ENCODE results near the gene STX16. TPM values are rescaled to one million over a fixed set of nuclear protein-coding genes. Genes with fewer than 3 reads are reported as not detected.
A peak's percentile ranks its signal among the peaks of the same experiment; 100 is the strongest.
"Not testable (repeated sequence)": the region's sequence is repeated elsewhere in the genome, so short reads cannot be mapped to it uniquely, and the experiment has no call there.

The STX16 gene
- total RNA-seq, 1 donor from 2014 or later, result 23.8 TPM

GRCh38 chr20:58633161-58634053 is 17.7 kb upstream of the STX16 start:
- intact Hi-C loops (cut with DNase I), result no loop called here
- ATAC-seq (no peak), DNase-seq (ENCODE audit: missing footprints) (no peak)

GRCh38 chr20:58634059-58634458 is 17.0 kb upstream of the STX16 start:
- intact Hi-C loops (cut with DNase I), result no loop called here
- ATAC-seq (no peak), DNase-seq (ENCODE audit: missing footprints) (no peak)

GRCh38 chr20:58634521-58635278 is 16.4 kb upstream of the STX16 start:
- ATAC-seq (no peak), DNase-seq (ENCODE audit: missing footprints) (no peak)
- intact Hi-C loops (cut with DNase I), result no loop called here

GRCh38 chr20:58635279-58635665 is 15.8 kb upstream of the STX16 start:
- no peak for DNase-seq (ENCODE audit: missing footprints)
- intact Hi-C loops (cut with DNase I), result no loop called here
- no peak for ATAC-seq

DNA sequence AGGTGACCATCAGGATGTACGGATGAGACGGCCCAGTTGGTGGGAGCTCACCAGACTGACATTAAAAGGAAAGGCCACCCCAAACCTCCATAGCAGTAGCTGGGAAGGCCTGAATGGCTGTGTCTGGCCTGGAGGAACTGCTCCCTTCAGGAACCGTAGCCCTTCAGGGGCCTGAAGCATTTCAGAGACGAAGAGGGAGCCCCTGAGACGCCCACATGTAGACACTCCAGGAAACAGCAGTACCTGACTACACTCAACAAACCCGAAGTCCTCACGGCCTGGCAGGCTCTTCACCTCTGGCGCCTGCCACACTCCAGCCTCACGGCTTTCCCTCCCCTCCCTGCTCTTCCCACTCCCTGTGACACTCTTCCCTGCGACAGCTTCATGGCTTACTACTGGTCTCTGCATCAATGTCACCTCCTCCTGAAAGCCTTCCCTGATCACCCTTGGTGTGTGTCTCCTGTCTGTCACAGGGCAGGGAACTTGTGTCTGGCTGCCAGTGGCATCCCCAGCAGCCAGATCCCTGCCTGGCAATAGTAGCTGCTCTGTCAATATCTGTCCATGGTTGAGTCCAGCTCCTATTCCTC is 14.6 kb upstream of the STX16 start:
- ATAC-seq (no peak), DNase-seq (ENCODE audit: missing footprints) (no peak)
- intact Hi-C loops (cut with DNase I), result no loop called here

DNA sequence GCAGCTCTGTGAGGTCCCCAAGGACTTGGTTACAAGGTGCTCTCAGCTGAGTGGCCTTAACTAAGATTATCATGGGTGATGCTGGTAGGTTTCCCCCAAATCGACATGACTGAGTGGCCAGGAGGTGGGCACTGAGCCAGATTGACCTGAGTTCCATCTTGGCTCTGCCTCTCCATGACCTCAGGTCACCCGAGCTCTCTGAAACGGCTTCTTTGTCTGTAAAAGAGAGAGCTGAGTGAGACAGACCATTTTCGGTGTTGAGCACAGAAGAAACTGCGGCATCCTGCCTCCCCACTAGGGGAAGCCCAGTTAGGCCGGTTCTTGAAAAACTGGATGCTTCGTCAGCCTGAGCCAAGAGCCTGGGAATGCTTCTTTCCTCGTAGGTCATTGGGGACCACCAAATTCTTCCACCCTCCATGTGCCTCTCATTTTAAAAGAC is 14.1 kb upstream of the STX16 start:
- peak; percentile 59 for ATAC-seq
- intact Hi-C loops (cut with DNase I), result no loop called here
- no peak for DNase-seq (ENCODE audit: missing footprints)

- DNase-seq (ENCODE audit: missing footprints) (no peak), ATAC-seq (no peak)
- intact Hi-C loops (cut with DNase I), result no loop called here
Measured at GRCh38 chr20:58637466-58638213, 13.4 kb upstream of the STX16 start.

DNA sequence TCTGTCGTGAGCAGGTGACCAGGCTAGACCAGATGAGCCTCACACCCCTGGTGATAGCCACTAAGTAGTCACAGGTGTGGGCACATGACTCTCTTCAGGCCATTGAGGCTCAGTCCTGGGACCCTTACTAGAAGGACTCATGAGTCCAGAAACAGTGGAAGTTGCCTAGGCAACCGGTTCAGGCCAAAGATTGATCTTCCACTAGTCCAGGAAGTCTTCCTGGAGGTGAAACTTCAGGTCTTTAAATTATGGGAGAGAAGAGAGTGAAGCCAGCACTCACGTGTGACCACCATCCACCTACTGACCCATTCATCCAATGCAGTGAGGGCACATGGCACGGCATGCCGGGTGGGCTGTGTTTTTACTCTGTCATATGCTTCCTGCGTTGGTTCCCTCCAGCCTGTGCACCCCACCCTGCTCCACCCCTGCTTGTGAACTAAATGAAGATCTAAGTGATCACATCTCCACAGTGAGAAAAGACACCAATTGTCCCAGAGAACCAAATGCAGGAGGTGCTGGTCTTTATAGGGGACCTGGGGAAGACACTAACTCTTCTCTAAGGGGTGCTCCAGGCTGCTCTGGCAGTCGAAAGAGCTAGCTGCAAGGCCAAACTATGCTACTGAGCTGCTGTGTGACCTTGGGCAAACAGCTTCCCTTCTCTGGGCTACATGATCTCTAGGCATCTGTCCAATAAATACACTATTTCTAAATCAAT is 12.5 kb upstream of the STX16 start:
- ATAC-seq (no peak), DNase-seq (ENCODE audit: missing footprints) (no peak)
- intact Hi-C loops (cut with DNase I), result no loop called here

DNA sequence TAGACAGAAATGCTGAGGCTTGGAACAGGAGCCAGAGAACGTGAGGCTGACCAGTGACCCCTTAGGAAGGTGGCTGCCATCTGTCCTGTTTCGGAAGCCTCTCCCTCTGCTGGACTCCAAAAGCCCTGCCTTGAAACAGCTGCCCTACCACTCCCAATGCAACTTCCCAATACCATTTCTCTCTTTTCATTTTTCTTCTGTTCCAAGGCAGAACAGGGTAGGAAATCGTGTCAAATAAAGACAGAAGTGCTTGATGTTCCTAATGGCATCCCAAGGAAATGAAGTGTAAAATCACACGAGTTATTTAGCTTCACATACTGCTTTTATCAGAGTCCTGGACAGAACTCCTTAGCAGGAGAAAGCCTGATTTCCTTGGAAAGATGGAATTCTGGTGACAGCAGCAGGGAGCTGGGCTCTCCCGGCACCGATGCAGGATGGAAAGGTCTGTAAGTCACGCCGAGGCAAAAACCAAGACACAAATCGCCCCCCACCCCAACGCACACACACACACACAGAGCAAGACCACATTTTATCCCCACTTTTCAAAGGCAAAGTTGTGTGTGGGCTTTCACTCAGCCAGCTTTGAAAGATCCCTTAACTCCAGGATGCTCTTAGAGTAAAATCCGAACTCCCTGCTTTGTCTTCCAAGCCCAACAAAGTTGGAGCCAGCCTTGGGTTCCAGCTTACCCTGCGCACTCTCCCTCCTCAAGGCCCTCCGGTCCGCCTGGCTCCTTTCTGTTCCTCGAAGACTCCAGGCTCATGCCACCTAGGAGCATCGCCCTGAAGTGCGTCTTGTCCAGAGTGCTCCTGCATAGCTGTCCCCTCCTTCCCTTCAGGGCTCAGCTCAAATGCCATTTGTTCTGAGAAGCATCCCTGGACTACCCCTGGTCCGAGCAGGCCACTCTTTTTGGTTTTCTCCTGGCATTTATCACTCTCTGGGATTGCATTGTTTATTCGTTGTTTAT is 11.6 kb upstream of the STX16 start:
- no peak for ATAC-seq
- DNase-seq (ENCODE audit: missing footprints), result no peak
- intact Hi-C loops (cut with DNase I), result no loop called here

DNA sequence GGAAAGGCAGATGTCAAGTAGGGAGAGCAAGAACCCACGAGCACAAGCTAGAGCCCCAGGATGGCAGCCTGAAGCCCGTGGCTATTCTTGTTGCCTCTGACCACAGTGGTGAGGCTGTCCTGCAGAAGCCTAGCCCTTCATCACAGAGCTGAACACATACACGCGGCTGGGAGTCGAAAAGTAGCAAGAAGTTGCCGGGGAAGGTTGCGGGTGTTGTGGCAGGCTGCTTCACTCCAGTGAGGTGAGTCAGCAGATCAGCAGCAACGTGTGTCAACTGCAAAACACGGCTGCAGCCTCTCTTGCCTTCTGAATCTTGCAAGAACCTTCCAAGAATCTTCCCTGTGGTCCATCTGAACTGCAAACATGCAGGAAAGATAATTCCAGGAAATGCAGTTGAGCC is 10.6 kb upstream of the STX16 start:
- intact Hi-C loops (cut with DNase I), result no loop called here
- DNase-seq (ENCODE audit: missing footprints), result no peak
- ATAC-seq, result no peak

DNA sequence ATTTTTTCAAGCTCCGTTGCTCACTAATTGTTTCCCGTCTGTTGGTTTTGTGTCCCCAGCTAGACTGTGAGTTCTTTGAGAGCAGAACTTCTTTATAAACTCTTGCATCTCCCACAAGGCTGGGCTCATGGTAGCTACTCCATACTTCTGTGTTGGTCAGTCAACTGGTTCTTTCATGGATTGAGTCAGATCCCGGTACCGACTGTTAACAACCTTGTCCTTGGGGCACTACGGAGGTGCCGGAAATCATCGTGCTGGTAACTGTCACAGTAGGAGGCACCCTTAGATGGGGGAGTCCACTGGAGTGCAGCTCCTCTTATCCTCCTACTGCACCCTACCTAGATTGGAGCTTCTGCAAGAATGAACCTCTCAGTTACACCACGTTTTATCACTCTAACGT is 8.6 kb upstream of the STX16 start:
- ATAC-seq, result no peak
- DNase-seq (ENCODE audit: missing footprints), result no peak
- intact Hi-C loops (cut with DNase I), result no loop called here

- intact Hi-C loops (cut with DNase I); ATAC-seq; DNase-seq (ENCODE audit: missing footprints): not testable (repeated sequence)
Measured at GRCh38 chr20:58642896-58643295, 8.2 kb upstream of the STX16 start.

GRCh38 chr20:58645412-58645968 is 5.6 kb upstream of the STX16 start:
- DNase-seq (ENCODE audit: missing footprints), result no peak
- peak; percentile 29 for ATAC-seq
- intact Hi-C loops (cut with DNase I), result no loop called here

DNA sequence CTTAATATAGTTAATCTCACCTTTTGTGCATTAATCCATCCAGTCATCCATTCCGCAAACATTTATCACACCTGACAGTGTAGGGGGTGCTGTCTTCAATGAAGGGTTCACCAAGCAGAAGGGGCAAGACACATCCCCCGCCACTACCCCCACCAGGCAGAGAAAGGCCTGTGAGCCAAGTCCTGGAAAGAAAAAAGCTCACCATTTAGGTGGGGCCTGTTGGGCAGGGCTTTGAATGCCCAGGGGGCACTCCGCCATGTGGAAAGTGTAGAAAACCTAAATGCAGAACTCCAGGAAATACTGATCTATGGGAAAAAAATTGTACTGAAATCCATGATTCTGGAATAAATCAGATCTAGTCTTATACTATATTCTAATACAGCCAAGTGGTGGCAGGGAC is 4.8 kb upstream of the STX16 start:
- intact Hi-C loops (cut with DNase I), result no loop called here
- ATAC-seq (no peak), DNase-seq (ENCODE audit: missing footprints) (no peak)

DNA sequence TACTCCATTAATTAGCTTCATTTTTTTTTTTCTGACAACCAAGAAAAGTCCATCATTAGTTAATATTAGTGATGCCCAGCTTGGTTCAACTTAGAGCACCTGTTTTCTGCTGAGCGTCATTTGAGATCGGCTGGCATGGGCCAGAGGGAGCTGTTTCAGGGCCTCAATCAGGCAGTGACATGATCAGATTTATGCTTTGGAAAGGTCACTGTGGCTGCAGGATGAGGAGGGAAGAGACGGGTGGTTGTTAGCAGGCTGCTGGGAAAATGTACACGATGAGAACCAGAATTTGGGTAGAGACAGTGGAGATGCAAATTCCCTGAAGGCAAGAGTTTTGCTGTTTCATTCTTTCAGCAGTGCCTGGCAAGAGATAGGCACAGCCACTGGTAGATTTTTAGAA is 4.4 kb upstream of the STX16 start:
- intact Hi-C loops (cut with DNase I), result no loop called here
- DNase-seq (ENCODE audit: missing footprints) (no peak), ATAC-seq (no peak)

- intact Hi-C loops (cut with DNase I), result no loop called here
Measured at GRCh38 chr20:58647162-58647795, 3.8 kb upstream of the STX16 start.

More at GRCh38 chr20:58647162-58647795, 3.8 kb upstream of the STX16 start:
- no peak for ATAC-seq
- no peak for DNase-seq (ENCODE audit: missing footprints)
